VCaP (cell line): ENCODE data around the gene ITCH.

Source experiments
- H3K27ac ChIP-seq: fragments of 450-650 bp; 2 replicates; pipeline ENCODE4 v1.5.1; 2017
- TF ChIP-seq, protein P1 (sequence below): fragments of 450-650 bp; conservative IDR thresholded peaks from 2 replicates; pipeline ENCODE4 v1.5.1; 2017; ENCODE audit warnings: mild to moderate bottlenecking, moderate library complexity

The ITCH gene

DNA sequence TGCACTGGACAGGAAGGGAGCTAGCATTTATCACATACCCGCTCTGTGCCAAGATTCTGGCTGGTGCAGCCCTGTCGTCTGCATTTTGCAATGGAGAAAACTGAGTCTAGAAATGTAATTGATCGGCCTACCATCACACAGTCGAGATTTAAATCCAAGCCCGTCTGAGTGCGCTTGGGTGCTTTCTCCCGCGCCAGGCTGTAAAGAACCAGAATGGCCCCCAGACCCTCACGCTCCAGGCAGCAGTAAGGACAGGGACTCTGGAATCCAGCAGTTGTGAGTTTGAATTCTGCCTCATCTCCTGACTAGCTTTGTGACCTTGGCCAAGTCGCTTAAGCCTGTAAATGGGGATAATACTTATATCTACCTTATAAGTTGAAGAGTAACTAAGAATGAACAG is 163.9 kb downstream of the ITCH start:
- TF ChIP-seq, protein P1, sequence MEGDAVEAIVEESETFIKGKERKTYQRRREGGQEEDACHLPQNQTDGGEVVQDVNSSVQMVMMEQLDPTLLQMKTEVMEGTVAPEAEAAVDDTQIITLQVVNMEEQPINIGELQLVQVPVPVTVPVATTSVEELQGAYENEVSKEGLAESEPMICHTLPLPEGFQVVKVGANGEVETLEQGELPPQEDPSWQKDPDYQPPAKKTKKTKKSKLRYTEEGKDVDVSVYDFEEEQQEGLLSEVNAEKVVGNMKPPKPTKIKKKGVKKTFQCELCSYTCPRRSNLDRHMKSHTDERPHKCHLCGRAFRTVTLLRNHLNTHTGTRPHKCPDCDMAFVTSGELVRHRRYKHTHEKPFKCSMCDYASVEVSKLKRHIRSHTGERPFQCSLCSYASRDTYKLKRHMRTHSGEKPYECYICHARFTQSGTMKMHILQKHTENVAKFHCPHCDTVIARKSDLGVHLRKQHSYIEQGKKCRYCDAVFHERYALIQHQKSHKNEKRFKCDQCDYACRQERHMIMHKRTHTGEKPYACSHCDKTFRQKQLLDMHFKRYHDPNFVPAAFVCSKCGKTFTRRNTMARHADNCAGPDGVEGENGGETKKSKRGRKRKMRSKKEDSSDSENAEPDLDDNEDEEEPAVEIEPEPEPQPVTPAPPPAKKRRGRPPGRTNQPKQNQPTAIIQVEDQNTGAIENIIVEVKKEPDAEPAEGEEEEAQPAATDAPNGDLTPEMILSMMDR, result no peak
- peak overlapping the region; percentile 94 for H3K27ac ChIP-seq

DNA sequence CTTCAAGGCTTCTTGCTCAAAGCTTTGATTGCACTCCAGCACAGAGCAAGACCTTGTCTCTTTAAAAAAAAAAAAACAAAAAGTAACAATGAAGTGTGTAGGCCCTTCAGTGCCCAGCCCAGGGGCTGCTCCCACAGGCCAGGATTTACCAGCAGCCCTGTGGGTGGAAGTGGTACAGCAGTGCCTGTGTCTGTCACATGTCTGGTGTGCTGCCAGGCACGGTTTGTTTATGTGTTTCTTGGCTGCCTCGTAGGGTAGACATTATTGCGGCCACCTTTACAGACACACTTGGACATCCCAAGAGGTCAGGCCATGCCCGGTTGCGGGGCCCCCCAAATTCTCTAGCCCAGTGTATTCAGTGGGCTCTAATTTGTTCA is 165.8 kb downstream of the ITCH start:
- peak overlapping the region; percentile 94 for H3K27ac ChIP-seq
- TF ChIP-seq, protein P1, result no peak; the same call in 1 of the 2 replicates

DNA sequence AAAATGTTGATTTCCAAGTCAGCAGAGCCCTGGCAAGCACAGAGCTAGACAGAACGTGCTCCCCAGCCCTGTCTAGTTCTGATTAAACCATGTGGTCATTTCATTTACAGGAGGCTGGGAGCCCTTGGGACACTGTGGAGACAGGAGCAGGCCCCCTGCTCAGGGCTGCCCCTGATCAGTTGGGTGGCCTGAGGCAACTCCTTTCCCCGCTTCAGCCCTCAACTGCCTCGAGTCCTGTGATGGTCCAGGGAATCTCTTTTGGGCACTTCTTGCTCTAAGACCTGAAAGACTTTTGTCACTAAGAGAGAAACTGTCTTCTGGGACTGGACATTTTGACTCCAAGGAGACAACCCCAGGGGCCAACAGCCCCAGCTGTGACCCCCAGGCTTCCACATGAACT is 166.7 kb downstream of the ITCH start:
- H3K27ac ChIP-seq, result peak overlapping the region; percentile 94; the same call in 1 of the 2 replicates
- TF ChIP-seq, protein P1, result no peak

DNA sequence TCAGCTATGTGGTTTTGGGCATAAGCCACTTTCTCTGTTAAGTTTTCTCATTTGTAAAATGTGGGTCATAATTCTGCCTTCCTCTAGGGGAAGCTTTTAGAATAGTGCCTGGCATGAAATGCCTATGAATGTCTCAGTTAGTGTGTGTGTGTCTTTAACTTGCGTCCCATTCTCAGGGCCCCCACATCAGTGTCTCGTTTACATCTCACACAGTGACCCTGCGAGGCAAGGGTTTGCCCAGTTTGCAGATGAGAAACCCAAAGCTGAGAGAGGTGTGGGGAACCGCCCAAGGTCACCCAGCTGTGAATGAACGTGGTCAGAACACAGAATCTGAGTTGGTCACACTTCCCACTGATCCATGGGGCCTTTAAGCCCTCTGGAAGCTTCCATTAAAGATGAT is 167.3 kb downstream of the ITCH start:
- TF ChIP-seq, protein P1, result no peak
- H3K27ac ChIP-seq, result peak overlapping the region; percentile 94; the same call in 1 of the 2 replicates

DNA sequence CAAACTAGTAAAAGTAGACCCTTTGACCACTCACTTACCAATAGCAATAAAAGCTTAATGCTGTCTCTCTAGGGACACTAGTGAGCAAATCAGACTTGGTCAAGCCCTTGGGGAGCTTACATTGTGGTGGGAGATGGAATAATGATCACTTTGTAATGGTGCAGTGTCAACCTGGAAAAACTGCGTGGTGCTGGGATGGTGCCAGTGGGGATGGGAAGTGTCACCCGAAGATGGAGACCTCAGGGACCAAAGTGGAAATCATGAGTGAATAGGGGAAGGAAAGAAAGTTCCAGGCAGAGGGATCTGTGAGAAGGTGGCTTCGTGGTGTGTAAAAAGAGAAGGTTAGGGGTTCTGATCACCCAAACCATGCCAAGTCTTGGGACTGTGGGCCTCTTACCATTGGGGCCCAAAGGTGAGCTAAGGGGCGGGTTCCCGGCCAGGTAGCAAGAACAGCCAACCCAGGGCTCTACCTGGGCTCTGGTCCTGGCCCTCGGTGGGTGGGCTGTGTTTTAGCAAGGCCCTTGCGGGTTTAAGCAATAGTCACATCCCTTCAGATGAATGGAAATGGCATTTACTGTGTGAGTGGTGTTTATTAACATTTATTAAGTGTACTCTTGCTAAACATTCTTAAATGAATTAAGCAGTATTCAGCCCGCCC is 168.7 kb downstream of the ITCH start:
- TF ChIP-seq, protein P1, result no peak
- peak overlapping the region; percentile 67; the same call in 1 of the 2 replicates for H3K27ac ChIP-seq

DNA sequence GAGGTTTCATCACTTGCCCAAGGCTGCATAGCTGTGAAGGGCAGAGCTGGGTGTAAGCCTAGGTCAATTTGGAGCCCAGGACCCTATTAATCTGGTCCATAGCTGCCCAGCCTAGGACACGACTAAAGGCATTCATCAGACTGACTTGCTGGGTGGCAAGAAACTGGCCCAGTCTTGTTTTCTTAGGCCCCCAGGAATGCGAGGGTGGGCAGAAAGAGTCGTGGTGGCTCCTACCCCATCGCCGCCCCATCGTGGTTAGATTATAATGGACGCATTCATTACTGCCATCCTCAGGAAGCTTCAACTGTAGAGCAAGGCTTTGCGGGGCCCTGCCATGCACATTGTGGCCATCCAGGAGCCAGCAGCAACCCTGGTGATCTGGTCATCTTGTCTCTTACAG is 169.2 kb downstream of the ITCH start:
- TF ChIP-seq, protein P1, result no peak
- H3K27ac ChIP-seq, result peak overlapping the region; percentile 67

DNA sequence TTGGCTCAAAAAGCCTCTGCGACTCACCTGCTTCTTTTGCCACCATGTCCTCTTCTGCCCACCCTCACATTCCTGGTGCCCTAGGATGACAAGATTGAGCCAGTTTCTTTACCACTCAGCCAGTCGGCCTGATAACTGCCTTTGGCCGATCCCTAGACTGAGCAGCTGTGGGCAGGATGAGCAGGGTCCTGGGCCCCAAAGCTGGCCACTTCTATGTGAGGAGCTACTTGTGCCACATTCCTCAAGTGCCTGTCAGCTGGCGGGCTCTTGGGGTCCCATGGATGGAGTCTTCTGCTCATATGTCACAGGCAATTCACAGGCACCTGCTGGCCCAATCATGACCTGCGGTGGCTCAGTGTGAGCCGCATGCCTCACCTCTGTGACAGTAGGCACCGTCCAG is 169.7 kb downstream of the ITCH start:
- peak overlapping the region; percentile 67 for H3K27ac ChIP-seq
- TF ChIP-seq, protein P1, result no peak
